Tibial nerve (tissue), 3 donors: Measurements from ENCODE around the gene ATP1A2.

Experiments used
- POLR2A ChIP-seq, 2 donors: fragments of 450-650 bp; IDR thresholded peaks; one replicate each; pipeline ENCODE4 v1.6.1; 2017; ENCODE audit warnings: antibody characterized with exemption in 2 of 2, mild to moderate bottlenecking in 2 of 2, moderate library complexity in 2 of 2
- TF ChIP-seq, protein P1 (sequence below), 5 experiments: fragments of 200-600 bp in 3 of 5; fragments of 450-650 bp in 2 of 5; sonication (generic) in 3 of 5; IDR thresholded peaks; one replicate each; pipeline ENCODE4 v1.5.1; 2016 to 2019; ENCODE audit warnings: antibody characterized with exemption in 5 of 5, mild to moderate bottlenecking in 3 of 5, moderate library complexity in 2 of 5

DNA sequence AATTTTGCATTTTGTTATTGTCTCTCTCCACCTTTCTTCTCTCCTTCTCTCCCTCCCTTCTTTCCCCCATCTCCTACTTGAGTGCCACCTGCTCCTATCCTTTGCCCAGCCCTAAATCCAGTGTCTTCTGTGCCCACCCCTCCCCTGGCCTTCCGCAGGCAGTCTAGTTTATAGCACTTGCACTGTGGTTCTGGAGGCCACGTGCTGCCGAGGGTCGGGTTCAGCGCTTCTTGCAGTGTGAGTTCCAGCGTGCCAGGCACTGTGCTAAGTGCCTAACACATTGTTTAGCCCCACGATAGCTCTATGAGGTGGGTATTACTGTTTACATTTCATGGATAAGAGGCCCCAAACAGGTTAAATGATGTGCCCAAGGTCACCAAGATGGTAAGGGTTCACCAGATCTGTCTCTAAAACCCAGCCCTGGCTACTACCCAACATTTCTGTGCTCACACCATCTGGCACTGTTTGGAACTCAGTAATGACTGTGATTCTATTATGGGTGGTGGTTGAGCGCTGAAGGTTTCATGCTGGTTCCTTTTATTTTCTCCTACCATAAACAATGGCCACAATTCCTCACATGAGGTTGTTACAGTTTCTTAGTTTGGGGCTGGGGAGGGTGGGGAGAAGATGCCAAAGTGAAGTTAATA, 21.8 kb downstream of the ATP1A2 start:
- TF ChIP-seq, protein P1, sequence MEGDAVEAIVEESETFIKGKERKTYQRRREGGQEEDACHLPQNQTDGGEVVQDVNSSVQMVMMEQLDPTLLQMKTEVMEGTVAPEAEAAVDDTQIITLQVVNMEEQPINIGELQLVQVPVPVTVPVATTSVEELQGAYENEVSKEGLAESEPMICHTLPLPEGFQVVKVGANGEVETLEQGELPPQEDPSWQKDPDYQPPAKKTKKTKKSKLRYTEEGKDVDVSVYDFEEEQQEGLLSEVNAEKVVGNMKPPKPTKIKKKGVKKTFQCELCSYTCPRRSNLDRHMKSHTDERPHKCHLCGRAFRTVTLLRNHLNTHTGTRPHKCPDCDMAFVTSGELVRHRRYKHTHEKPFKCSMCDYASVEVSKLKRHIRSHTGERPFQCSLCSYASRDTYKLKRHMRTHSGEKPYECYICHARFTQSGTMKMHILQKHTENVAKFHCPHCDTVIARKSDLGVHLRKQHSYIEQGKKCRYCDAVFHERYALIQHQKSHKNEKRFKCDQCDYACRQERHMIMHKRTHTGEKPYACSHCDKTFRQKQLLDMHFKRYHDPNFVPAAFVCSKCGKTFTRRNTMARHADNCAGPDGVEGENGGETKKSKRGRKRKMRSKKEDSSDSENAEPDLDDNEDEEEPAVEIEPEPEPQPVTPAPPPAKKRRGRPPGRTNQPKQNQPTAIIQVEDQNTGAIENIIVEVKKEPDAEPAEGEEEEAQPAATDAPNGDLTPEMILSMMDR (IDR thresholded peaks at IDR 0.05), result no peak
- no peak for TF ChIP-seq POLR2A (IDR thresholded peaks at IDR 0.05)
